HL-60 (cell line): ENCODE measurements around the gene PKN2.

ENCODE experiments used
- DNase-seq, 2 experiments: peaks; one replicate each; pipeline ENCODE4 v3.0.0-alpha.2; 2010 to 2020; ENCODE audit warnings: low read depth in 1 of 2, low spot score in 1 of 2
- H3K27ac ChIP-seq: fragments of 250-450 bp; sonication (Bioruptor Pico); replicated peaks from 2 replicates; pipeline ENCODE4 v1.5.1; 2020; ENCODE audit warnings: mild to moderate bottlenecking, moderate library complexity
- H3K27me3 ChIP-seq: fragments of 250-450 bp; sonication (Bioruptor Pico); 2 replicates; pipeline ENCODE4 v1.5.1; 2021; ENCODE audit warnings: mild to moderate bottlenecking, moderate library complexity; ENCODE audit not compliant: insufficient read depth, poor library complexity, severe bottlenecking
- H3K4me3 ChIP-seq: replicated peaks from 2 replicates; pipeline ENCODE4 v1.5.1; 2011; ENCODE audit warnings: mild to moderate bottlenecking, control low read depth, low read length; ENCODE audit not compliant: insufficient read depth
- GABPA ChIP-seq: IDR thresholded peaks from 2 replicates; pipeline ENCODE4 v1.6.1; 2012; ENCODE audit warnings: low read depth
- POLR2AphosphoS5 ChIP-seq: IDR thresholded peaks from 2 replicates; pipeline ENCODE4 v1.6.1; 2012; ENCODE audit warnings: low read depth
- SPI1 ChIP-seq: IDR thresholded peaks from 2 replicates; pipeline ENCODE4 v1.6.1; 2012; ENCODE audit warnings: low read depth, mild to moderate bottlenecking, borderline replicate concordance
- TF ChIP-seq, protein P1 (sequence below): IDR thresholded peaks from one replicate; pipeline ENCODE4 v1.5.1; 2011; ENCODE audit warnings: low read length, control low read depth, inconsistent platforms; ENCODE audit not compliant: insufficient read depth
- TF ChIP-seq, protein P2 (sequence below): IDR thresholded peaks from 2 replicates; pipeline ENCODE4 v1.6.1; 2012; ENCODE audit warnings: low read depth; ENCODE audit not compliant: insufficient replicate concordance

PKN2 gene

DNA sequence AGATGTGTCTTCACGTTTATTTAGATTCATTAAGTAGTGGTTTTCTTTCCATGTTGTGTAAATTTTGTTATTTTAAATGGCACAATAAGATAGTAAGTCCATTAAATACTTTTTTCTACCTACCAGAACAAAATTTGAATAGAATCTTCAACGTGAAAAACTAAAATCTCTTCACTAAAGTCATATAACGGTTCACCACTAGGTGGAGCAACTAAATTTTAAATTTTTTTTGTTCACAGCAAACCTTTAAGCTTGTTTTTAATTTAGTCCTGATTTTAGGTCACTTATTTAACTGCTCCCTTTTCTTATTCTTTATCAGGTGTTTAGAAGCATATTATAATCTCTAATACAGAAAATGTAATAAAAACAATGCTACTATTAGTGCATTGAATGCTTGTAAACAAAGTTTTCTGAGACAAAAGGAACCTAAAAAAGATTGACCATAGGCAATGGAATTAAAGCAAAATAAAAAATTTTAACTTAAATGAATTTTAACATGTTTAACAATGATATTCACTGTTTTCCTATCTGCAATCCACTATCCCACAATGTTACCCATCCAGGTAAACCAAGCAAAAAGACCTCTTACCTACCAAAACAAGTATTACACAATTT lies 28.3 kb upstream of the PKN2 start:
- Histone ChIP-seq H3K27ac (no peak overlapping the region), H3K4me3 (no peak overlapping the region), H3K27me3 (no peaks in the 10 kb centered on the region)
- peak in 1 of 2 experiments; percentile 11 for DNase-seq
- TF ChIP-seq, protein P1, sequence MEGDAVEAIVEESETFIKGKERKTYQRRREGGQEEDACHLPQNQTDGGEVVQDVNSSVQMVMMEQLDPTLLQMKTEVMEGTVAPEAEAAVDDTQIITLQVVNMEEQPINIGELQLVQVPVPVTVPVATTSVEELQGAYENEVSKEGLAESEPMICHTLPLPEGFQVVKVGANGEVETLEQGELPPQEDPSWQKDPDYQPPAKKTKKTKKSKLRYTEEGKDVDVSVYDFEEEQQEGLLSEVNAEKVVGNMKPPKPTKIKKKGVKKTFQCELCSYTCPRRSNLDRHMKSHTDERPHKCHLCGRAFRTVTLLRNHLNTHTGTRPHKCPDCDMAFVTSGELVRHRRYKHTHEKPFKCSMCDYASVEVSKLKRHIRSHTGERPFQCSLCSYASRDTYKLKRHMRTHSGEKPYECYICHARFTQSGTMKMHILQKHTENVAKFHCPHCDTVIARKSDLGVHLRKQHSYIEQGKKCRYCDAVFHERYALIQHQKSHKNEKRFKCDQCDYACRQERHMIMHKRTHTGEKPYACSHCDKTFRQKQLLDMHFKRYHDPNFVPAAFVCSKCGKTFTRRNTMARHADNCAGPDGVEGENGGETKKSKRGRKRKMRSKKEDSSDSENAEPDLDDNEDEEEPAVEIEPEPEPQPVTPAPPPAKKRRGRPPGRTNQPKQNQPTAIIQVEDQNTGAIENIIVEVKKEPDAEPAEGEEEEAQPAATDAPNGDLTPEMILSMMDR: no peak
- TF ChIP-seq GABPA (no peak), POLR2AphosphoS5 (no peak), SPI1 (no peak)
- TF ChIP-seq, protein P2, sequence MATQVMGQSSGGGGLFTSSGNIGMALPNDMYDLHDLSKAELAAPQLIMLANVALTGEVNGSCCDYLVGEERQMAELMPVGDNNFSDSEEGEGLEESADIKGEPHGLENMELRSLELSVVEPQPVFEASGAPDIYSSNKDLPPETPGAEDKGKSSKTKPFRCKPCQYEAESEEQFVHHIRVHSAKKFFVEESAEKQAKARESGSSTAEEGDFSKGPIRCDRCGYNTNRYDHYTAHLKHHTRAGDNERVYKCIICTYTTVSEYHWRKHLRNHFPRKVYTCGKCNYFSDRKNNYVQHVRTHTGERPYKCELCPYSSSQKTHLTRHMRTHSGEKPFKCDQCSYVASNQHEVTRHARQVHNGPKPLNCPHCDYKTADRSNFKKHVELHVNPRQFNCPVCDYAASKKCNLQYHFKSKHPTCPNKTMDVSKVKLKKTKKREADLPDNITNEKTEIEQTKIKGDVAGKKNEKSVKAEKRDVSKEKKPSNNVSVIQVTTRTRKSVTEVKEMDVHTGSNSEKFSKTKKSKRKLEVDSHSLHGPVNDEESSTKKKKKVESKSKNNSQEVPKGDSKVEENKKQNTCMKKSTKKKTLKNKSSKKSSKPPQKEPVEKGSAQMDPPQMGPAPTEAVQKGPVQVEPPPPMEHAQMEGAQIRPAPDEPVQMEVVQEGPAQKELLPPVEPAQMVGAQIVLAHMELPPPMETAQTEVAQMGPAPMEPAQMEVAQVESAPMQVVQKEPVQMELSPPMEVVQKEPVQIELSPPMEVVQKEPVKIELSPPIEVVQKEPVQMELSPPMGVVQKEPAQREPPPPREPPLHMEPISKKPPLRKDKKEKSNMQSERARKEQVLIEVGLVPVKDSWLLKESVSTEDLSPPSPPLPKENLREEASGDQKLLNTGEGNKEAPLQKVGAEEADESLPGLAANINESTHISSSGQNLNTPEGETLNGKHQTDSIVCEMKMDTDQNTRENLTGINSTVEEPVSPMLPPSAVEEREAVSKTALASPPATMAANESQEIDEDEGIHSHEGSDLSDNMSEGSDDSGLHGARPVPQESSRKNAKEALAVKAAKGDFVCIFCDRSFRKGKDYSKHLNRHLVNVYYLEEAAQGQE: no peak

DNA sequence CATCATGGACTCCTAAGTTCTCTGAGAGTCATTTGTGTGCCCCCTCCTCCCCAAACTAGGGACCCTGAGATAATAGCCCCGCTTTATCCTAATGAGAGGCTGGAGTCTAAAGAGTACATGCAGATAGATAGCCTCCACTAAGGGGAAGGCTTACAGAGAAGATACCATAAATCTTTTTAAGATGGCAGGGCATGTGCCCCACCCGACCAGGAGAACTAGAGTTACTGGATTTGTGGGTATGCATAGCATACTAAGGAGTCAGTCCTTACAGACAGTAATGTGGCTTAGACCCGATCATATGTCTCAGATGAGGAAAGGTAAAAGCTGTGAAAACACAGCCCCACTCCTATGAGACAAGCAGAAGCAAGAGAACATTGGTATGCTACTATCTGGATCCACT lies 25.7 kb upstream of the PKN2 start:
- no peak for DNase-seq
- Histone ChIP-seq H3K27me3 (no peaks in the 10 kb centered on the region), H3K4me3 (no peak overlapping the region), H3K27ac (no peak overlapping the region)
- TF ChIP-seq SPI1 (no peak), GABPA (no peak), POLR2AphosphoS5 (no peak)
- TF ChIP-seq, protein P2: no peak
- TF ChIP-seq, protein P1: no peak

DNA sequence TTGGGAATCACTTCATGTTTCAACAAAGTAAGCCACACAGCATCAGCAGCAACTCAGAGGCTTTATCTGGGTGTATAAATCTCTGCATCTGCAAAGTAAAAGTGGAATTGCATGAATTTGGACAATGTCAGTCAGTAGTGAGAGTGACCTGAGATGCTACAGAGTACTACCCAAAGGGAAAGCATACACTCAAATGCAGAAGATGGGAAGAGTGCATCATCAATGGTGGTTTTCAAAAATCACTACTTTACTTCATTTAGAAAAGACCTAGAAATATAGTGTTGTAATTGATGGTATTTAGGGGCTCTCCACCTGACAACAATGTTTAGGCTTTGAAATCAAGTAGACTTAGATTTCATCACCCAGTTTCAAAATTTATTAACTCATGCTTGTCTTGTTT lies 24.5 kb upstream of the PKN2 start:
- H3K27ac ChIP-seq: no peak overlapping the region
- DNase-seq: no peak
- TF ChIP-seq POLR2AphosphoS5 (no peak), GABPA (no peak), SPI1 (no peak)
- TF ChIP-seq, protein P1: no peak
- TF ChIP-seq, protein P2: no peak
- no peaks in the 10 kb centered on the region for H3K27me3 ChIP-seq
- H3K4me3 ChIP-seq: no peak overlapping the region
